Hematopoietic multipotent progenitor cell treated with erythropoietin and hydrocortisone succinate and interleukin-3 and kit ligand, for 15 days (in vitro differentiated cells): ENCODE results near the gene NRXN2.

Experiments
- DNase-seq: peaks from one replicate; pipeline ENCODE4 v3.0.0-alpha.2; 2015; ENCODE audit warnings: low spot score

Gene NRXN2

DNA sequence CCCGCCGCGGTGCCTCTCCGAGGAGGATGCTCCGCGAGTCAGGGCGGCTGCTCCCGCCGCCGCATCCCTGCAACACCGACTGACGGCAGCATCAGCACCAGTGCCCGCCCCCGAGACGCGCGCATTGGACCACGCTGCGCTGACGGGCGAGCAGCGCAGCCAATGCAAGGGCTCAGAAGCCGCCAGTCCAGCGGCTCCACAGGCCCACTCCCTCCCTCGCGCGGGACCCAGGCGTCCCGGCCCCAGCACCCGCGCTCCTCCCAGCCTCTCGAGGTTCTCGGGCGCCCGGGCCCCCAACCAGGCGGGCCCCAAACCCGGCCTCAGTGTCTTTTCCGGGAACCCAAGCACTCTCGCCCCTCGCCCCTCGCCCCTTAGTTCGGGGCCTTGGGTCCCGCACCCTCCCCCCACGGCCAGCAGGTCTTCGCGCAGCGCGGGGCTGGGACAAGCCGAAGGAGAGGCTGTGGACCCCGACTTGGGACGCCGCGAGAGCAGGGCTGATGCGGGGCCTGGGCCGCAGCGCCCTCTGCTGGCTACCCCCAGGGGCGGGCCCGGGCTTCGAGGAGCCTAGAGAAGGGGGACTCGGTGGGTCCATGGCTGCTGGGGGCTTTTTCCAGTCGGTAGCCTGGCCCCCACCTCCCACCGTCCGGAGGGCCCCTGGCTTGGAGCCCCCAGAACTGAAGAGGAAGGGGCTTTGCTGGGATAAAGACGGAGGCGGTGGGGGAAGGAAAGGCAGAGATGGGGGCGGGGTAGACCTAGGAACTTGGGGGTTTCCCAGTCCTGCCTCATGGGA, at the start of gene NRXN2:
TSS of gene NRXN2 (minus strand) at position 81 of the 790 bp plus-strand sequence. CDS start 9,498 bp downstream, outside the sequence.
- peak; percentile 42 for DNase-seq

DNA sequence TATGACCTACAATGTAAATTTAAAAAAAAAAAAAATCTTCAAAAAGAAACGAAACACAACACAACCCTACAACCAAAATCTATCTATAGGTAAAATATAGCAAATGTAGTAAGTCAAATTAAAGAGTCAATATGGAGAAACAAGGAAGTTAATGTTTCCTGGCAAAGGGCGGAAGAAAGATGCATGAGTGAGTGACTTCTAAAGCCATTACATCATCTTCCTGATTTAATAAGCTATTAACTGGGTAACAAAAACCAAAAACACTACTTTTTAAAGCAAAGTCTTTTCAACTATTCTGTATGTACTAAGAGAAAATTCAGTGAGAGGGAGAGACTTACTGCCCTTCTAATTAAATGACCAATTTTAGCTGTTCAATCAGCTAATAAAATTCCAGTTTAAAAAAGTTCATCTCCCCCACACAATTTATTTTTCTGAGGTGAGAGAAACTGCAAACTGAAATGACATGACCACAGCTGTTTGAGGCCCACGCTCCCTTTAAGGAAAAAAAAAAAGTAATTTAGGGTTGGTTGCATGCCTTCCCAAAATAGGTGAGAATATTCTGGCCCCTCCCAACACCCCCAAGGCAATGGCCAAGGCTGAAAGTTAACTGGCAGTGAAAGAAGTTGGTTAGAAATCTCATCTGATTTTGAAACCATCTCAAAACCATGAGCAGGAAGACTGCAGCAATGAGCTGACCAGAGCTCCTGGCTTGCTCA, 49.5 kb upstream of the NRXN2 start:
- DNase-seq: no peak

DNA sequence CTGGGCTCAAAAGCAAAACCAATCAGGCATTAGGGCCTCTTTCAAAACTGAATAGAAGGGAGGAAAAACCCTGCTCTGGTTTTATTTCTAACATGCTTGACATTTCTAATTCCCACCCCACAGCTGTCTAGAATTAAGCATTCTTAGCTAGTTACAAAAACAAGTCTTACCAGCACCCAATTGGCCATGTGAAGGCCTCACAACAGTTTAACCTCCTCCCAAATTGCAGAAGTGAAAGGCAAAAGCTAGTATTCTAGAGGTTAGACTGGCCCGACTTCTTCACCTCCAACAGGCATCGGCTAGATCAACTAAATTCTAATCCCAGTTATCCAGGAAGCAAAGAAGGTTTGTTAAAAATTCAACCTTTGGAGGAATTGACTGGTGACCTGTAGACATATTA, 48.9 kb upstream of the NRXN2 start:
- DNase-seq: no peak

DNA sequence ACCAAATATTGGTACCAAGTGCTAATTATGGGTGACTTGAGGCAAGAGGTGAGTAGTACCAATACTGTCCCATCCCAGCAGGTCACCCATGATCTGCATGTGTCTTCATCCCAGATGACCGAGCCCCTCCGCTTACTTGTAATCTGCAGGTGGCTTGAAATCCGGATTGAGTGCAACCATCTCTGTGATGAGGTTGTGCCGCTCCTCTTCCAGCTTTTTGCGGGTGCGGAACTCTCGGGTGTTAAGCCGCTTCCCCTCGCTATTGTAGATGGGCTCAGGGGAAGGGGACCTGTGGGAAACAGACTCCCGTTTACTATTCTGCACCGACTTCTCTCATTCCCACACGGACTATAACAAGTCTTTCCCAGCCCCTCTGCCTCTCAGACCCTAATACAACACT, 47.1 kb upstream of the NRXN2 start:
- DNase-seq: no peak

DNA sequence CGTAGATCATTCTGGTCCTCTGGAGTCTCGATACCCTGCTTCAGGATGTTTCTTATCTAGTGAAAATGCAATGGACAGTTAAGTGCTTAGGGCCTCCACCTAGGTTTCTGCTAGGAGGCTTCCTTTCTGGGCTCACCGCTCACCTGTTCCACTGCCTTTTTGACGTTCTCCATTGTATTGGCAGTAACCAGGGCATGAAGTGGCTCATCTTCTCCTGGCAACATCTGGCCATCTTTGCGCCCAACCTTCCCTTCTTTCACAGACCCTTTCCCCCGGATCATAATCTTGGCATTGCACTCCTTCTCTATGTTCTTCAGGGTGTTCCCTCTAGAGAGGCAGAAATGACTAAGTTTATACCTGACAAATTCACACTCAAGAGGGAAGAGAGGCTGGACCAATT, 46.3 kb upstream of the NRXN2 start:
- no peak for DNase-seq

DNA sequence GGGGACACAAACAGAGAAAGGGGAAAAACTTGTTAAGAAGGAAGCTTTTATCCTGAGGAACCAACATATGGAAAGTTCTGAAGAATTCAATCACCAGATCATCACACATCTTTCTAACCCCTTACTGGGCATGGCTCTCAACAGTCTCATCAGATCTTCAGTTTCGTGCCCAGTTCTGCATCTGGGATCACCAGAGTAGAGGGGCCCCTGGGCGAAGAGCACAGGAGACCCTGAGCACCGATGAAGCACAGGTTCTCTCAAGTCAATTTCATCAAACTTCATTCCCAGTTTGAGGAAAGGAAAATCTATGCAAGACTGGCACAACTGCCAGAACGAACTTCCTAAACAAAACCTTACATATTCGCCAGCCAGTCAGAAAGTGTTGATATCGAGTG, 45.3 kb upstream of the NRXN2 start:
- no peak for DNase-seq

DNA sequence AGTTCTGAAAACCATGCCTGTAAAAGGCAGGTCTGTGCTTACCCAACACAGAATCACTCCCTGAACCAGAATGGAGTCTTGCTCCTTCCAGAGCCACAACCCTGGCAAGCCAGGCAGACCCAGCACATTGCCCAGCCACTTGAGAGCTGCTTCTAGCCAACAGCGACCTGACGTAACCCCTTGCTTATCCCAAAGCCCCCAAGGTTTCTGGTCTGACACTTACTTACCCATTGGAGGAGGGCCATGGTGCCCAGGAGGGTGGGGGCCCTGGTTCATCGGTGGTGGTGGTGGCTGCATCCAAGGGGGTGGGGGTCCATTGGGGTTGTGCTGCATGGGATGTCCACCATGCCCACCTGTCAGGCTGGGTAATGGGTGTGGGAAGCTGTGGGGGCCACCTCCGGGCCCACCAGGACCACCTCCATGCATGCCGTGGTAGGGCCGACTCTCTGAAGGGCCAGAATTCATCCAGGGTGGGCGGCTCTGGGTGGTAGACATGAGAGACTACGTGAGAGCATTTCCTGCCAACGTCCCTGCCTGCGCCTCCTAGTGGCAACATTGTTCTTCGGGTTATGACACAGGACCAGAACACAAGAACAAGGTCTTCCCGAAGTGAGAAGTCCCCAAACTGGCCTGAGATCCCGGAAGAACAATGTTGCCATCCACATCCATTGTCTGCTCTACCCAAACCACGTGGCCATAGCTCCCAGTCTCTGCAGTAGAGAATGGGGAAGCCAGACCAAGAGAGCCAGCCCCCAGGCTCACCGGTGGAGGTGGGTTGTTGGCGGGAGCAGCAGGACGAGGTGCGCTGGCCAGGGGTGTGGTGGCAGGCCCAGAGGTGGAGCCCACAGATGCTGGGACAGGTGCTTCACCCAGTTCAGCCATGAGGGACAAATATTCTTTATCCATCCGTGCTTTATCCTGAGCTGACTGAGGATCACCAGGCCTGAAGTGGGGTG, 44.6 kb upstream of the NRXN2 start:
- peak; percentile 80 for DNase-seq

DNA sequence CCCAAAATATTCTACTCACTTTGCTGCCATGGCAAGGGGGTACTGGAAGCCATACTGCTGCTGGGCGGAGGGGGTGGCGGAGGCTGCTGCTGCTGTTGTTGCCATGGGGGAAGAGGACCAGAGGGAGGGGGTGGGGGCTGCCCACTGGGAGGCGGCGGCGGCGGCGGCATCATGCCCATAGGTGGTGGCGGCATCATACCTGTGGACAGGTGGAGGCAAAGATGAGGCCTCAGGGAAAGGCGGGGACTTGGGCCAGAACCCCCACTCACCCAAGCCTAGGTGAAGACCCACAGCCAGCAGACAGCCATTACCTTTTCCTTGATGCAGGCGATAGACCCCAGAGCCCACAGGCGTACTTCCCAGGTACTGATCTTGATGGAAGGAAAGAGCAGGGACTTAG, 43.9 kb upstream of the NRXN2 start:
- DNase-seq: no peak

DNA sequence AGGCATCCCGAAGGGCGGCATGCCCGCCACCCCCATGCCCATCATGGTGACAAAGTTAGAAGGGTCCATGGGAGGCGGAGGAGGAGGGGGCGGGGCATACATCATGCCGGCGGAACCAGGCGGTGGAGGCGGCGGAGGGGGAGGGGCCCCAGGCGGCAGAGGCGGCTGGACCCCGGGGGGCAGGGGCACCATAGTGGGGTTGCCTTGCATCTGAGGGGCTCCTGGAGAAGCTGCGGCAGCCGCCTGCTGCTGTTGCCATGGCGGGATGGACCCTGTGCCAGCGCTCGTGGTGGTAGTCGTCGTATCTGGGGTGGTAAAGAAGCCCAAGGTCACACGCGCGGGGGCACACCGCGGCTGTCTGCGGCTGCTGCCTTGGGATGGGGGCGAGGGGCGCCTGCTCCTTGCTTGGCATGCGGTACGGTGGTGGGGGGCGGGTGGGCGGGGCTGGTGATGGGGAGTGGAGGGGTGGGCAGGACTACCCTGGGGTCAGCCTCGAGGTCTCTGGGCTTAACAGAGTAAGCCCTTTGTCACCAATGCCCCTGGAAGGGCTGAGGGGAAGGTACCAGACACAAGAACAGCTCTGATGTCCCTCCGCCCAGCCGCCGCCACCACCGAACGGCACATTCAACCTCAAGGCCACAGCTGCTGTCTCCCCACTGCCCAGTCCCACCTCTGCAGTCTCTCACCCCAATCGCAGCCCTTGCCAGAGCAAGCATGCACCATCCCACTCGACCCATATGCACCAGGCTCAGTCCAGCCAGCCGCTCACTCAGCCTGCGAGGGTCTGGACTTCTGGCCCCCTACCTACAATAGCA, 43.1 kb upstream of the NRXN2 start:
- no peak for DNase-seq

DNA sequence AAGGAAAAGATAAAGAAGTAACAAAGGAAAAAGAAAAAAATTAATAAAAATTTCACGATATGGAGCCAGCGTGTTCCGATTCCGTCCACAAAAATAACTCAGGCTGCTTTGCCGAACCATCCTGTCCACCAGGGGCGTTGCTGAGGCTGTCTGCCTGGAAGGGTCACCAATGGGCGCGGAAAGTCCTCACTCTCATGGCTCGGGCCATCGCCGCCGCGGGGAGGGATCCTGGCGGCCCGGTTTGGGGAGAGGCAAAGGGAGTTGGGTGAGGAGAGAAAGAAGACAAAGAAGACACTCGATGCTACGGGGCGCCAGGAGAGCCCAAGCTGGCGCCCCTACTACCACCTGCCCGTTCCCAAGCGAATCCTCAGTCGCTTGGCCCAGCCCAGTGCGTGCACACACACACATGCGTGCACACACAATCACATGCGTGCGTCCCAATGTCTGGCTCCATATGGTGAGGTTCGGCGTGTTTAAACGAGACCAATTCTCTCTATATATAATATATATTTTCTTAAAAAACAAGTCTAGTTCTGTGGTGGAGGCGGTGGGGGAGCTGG, 42.4 kb upstream of the NRXN2 start:
- DNase-seq: no peak

DNA sequence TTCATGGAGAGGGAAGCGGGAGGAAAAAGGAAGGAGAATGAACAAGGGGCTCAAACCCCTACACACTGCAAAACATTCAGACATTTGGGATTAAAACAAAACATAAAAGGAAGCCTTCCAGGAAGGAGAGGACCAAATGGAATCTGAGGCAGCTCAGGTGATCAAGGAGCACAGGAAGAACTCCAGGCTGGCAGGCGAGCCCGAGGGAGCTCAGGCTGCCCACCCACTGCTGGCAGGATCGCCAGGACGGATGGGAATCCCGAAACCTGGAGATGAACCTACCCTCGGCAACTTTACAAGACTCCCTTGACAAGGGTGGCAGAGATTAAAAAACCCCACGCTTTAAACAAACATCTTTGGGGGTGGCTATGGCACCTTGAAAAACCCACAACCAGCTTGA, 41.8 kb upstream of the NRXN2 start:
- no peak for DNase-seq

DNA sequence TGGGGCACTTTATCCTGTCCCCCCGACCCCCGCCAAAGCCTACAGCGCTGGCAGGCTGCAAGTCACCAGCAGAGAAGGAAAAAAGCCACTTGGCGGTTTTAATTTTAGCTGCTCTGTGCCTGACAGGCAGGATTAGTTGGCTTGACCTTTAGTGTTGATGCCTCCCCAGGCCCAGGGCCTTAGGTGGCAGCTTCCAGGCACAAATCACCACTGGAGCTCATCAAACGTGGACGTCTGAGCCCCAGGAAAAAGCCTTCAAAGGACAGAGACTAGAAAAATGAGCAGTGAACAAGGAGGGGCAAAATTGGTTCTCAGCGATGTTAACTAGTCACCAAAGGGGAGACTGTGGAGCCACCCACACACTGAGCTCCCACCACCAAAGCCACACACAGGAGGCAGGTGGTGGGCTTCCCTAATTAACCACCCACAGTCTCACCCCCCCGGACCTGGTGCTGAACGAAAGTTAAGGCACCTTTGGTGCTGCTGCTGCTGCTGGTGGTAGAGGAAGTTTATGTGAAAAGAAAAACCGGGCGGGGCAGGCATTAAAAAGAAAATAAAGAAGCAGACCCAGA, 41.1 kb upstream of the NRXN2 start:
- no peak for DNase-seq

DNA sequence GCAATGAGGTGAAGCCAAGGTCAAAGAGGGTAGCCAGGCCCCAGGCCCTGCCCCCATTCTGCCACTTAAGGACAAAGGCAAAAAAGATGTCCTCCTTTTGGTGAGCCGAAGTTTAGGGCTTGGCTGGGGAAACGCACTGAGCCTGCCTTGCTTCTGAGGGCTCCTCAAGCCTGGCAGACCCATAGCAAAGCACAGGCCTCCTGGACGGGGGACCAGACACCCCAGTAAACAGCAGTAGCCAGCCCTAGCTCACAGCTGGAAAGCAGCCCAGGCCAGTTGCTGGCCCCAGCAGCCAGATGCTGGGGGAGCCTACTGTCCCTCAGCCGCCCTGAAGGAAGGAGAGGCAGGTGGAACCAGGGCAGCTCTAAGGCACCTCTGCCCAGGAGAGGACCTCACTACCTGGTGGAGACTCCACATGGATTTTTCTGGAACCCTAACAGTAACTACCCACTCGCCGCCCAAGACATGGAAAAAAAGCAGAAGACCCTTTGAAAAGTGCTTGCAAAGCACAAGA, 40.6 kb upstream of the NRXN2 start:
- no peak for DNase-seq

DNA sequence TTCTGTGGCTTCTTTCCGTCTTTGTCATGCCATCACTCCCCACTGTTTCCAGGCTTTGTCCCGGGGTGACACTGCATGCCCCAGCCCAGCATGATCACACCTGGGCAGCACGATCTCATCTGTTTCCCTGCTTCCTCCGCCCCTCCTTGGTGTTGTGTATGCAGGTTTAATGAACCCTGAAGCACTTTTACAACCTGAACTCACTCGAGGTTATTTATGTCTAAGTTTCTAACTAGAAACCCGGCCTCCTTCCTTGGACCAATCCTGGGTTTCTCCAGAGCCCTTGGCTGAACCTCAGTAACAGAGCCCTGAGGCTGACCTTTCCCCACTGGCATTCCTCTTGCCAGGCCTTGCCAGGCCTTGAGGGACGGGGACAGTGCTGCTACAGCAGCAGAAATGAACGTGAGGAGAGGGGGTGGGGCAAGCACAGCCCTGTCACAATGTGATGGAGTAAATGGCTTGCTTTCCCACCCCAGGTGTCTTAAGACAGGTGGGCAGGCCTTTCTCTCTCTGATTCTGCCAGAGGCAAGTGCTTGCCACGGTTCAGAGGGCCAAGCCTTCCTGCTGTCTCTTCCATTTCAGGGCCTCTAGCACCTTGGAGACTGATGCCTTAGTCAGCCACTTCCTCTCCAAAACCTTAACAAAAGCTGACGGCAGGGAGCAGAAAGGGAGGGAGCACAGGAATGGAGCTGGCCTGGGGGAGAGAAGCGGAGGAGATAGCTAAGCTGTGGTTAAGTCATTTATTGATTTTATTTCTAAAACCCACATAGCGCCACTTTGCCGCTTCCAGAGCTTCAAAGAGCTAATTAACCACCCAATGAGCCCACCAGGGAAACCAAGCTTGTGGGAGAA, 39.9 kb upstream of the NRXN2 start:
- no peak for DNase-seq

DNA sequence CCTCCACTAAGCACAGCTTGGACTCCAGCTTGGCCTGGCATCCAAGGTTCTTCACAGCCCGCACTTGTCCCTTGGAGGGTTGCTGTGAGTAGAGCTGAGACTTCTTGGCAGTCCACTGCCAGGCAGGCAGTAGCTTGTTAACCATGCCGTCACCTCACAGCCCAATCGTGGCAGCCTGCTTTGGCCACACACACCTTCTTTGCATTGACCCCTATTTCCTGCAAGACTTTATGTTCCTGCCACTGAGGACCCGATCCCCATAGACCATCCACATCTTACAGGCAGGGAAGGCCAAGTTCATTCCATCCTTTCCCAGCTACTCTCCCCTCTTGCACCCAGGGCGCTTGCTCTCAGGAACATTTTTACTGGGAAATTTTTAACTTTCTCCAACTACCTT, 39.3 kb upstream of the NRXN2 start:
- DNase-seq: no peak

DNA sequence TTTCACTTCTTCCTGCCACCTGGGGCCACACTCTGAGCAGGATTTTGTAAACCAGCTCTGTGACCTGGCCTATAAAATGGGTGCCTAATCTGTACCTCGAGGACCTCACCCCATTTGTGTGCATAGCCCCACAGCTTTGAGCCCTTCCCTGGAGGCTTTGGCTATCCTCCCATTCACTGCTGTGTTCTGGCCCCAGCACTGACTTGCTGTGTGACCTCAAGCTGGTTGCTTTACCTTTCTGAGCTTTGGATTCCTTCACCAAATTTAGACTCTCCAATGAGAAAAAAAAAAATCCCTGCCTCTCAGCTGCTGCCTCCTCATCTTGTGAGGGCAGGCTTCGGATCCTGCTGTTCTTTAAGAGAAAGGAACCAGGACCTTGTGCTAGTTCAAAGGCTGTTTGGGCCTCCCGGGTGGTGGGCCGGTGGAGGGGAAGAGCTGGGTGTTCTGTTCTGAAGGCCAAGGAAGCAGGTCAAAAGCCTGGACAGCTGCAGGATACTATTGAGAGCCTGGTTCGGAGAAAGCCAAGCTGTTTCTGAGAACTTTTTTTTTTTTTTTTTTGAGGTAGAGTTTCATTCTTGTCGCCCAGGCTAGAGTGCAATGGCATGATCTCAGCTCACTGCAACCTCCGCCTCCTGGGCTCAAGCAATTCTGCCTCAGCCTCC, 37.9 kb upstream of the NRXN2 start:
- no peak for DNase-seq

DNA sequence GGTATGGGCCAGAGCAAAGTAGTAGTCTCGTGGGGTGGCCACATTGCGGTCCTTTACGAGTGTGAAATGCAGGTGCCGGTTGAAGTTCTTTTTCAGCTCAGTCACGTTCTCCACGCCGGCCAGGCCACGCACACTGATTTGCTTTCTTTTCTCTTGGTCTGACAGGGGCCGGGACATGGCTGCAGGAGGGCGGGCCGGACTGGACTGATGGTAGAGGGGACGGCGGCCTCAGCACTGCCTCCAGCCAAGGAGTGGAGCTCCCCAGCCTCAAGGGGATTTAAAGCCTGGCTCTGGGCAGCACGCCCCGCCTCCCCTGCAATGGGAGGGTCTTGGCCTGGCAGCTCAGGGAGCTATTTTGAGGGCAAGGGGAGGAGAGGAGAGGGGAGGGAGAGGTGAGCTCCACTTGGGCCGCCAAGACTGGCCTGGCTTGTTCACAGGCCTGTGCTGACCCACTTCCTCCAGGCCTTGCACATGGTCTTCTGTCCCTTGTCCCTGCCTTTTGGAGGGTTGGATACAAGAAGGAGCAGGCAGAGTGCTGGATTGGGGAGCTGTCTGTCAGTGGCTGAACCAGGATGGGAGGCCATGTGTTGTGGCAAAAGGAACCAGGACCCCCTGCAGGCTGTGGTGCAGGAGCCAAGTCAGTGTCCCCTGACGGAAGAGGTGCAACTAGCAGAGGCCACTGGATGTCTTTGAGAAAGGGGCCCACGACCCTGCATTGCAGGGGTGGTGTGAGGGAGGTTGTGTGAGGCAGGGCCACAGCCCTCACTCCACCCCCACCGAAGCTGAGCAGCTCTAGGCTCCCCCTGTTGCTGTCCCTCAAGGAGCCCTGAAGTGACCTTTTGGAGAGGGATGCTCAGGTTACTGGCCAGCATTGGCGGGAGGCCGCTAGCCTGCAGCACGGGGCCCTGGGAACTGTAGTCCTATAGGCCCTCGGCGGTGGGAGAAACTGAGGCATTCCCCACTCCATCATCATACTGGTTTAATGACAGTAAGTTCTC, 37.0 kb upstream of the NRXN2 start, which contains the start of gene PYGM:
TSS of gene PYGM (minus strand) at position 253 of the 998 bp plus-strand sequence. CDS start at position 177, 76 bp downstream.
- DNase-seq: no peak
